Neuronal stem cell (in vitro differentiated cells): Measurements from ENCODE around the gene NEGR1.

Experiments
- DNase-seq: peaks from one replicate; pipeline ENCODE4 v3.0.0-alpha.2; 2013; ENCODE audit warnings: low spot score
- H2AFZ ChIP-seq: one replicate; pipeline ENCODE4 v1.6.1; 2013; ENCODE audit warnings: mild to moderate bottlenecking, low read length, inconsistent platforms
- H2AK5ac ChIP-seq: 2 replicates; pipeline ENCODE4 v1.6.1; 2013; ENCODE audit warnings: low read depth, mild to moderate bottlenecking, inconsistent platforms, low read length, moderate library complexity, mixed read lengths
- H2BK120ac ChIP-seq: 2 replicates; pipeline ENCODE4 v1.6.1; 2013; ENCODE audit warnings: low read depth, mild to moderate bottlenecking, inconsistent platforms, low read length, moderate library complexity, mixed read lengths
- H2BK12ac ChIP-seq: one replicate; pipeline ENCODE4 v1.6.1; 2013; ENCODE audit warnings: low read length, inconsistent platforms
- H2BK15ac ChIP-seq: 2 replicates; pipeline ENCODE4 v1.6.1; 2013; ENCODE audit warnings: mild to moderate bottlenecking, low read length, inconsistent platforms, mixed read lengths
- H2BK5ac ChIP-seq: one replicate; pipeline ENCODE4 v1.6.1; 2013; ENCODE audit warnings: inconsistent platforms, mild to moderate bottlenecking, low read length, moderate library complexity
- H3K14ac ChIP-seq: one replicate; pipeline ENCODE4 v1.6.1; 2013; ENCODE audit warnings: low read length, inconsistent platforms
- H3K18ac ChIP-seq: 2 replicates; pipeline ENCODE4 v1.6.1; 2013; ENCODE audit warnings: low read length, inconsistent platforms
- H3K23ac ChIP-seq: 2 replicates; pipeline ENCODE4 v1.6.1; 2013; ENCODE audit warnings: low read depth, mild to moderate bottlenecking, mixed read lengths, low read length, inconsistent platforms; ENCODE audit not compliant: poor library complexity
- H3K27ac ChIP-seq: replicated peaks from 3 replicates; pipeline ENCODE4 v1.5.1; 2013; ENCODE audit warnings: low read length, inconsistent platforms
- H3K27me3 ChIP-seq, 3 experiments: 2 replicates each; pipeline ENCODE4 v1.6.1; 2013; ENCODE audit warnings: low read length in 3 of 3, mild to moderate bottlenecking in 2 of 3, inconsistent platforms in 1 of 3, low read depth in 1 of 3, mixed read lengths in 1 of 3, moderate library complexity in 1 of 3; ENCODE audit not compliant: control insufficient read depth in 3 of 3, insufficient read depth in 3 of 3
- H3K36me3 ChIP-seq, 2 donors: replicated peaks in 1 of 2; 2 replicates each; pipeline ENCODE4 v1.6.1; 2013; ENCODE audit warnings: low read length in 2 of 2; ENCODE audit not compliant: control insufficient read depth in 2 of 2, insufficient read depth in 2 of 2
- H3K4ac ChIP-seq: 2 replicates; pipeline ENCODE4 v1.6.1; 2013; ENCODE audit warnings: inconsistent platforms, mild to moderate bottlenecking, low read length, moderate library complexity
- H3K4me1 ChIP-seq, 2 donors: 1 replicate in 1 of 2; 2 replicates in 1 of 2; pipeline ENCODE4 v1.6.1; 2013; ENCODE audit warnings: low read length in 2 of 2, low read depth in 1 of 2; ENCODE audit not compliant: control insufficient read depth in 2 of 2, insufficient read depth in 1 of 2
- H3K4me2 ChIP-seq: one replicate; pipeline ENCODE4 v1.6.1; 2013; ENCODE audit warnings: mild to moderate bottlenecking, low read length, inconsistent platforms; ENCODE audit not compliant: insufficient read depth, poor library complexity, severe bottlenecking
- H3K4me3 ChIP-seq, 2 donors: 2 replicates each; pipeline ENCODE4 v1.5.1; 2013; ENCODE audit warnings: low read length in 2 of 2, mild to moderate bottlenecking in 2 of 2, inconsistent platforms in 1 of 2, moderate library complexity in 1 of 2
- H3K79me1 ChIP-seq: one replicate; pipeline ENCODE4 v1.6.1; 2013; ENCODE audit warnings: low read depth, mild to moderate bottlenecking, inconsistent platforms, low read length, moderate library complexity
- H3K9ac ChIP-seq: one replicate; pipeline ENCODE4 v1.6.1; 2013; ENCODE audit warnings: mild to moderate bottlenecking, low read depth, low read length, inconsistent platforms; ENCODE audit not compliant: poor library complexity
- H3K9me3 ChIP-seq, 2 donors: replicated peaks in 1 of 2; 2 replicates each; pipeline versions ENCODE3 to v1.6.1; 2013; ENCODE audit warnings: low read length in 2 of 2, mild to moderate bottlenecking in 2 of 2, inconsistent platforms in 1 of 2, low read depth in 1 of 2, mixed read lengths in 1 of 2, moderate library complexity in 1 of 2; ENCODE audit not compliant: control insufficient read depth in 2 of 2, insufficient read depth in 1 of 2
- H4K8ac ChIP-seq: one replicate; pipeline ENCODE4 v1.6.1; 2013; ENCODE audit warnings: low read depth, mild to moderate bottlenecking, inconsistent platforms, low read length, moderate library complexity
- H4K91ac ChIP-seq: one replicate; pipeline ENCODE4 v1.6.1; 2013; ENCODE audit warnings: low read length, low read depth, mild to moderate bottlenecking, inconsistent platforms; ENCODE audit not compliant: poor library complexity
- WGBS, 2 donors: extraction: QIAGEN DNeasy Blood & Tissue Kit; methylation state at CpG; one replicate each; pipeline ENCODE4 v1.1.7; 2013; ENCODE audit warnings: missing lambda C conversion rate in 2 of 2, mixed read lengths in 1 of 2; ENCODE audit not compliant: insufficient read length in 2 of 2, insufficient replicate concordance in 1 of 2; ENCODE audit errors: extremely low coverage in 2 of 2; 5-methylcytosine and 5-hydroxymethylcytosine counted together

NEGR1 gene

GRCh38 chr1:72281637-72282270 lies 585 bp downstream of the NEGR1 start:
- no peak overlapping the region for H4K91ac ChIP-seq
- peak overlapping the region; percentile 96 for H3K9ac ChIP-seq
- H3K18ac ChIP-seq = peak overlapping the region; percentile 95
- no peak overlapping the region for H3K4ac ChIP-seq
- peak overlapping the region; percentile 98 for H3K4me2 ChIP-seq
- H4K8ac ChIP-seq = no peak overlapping the region
- peaks cover 0 to 1% (median 0%) of the 10 kb centered on the region in 3 experiments for H3K27me3 ChIP-seq
- H2BK5ac ChIP-seq = no peak overlapping the region
- H3K4me3 ChIP-seq = peak overlapping the region; percentile 84 to 94
- H2AFZ ChIP-seq = peak overlapping the region; percentile 91
- peaks cover 0 to 2% of the 10 kb centered on the region in 2 donors for H3K4me1 ChIP-seq
- no peak overlapping the region for H3K23ac ChIP-seq
- H2AK5ac ChIP-seq = no peak overlapping the region
- peak overlapping the region; percentile 67 for H2BK15ac ChIP-seq
- H3K27ac ChIP-seq = no peak overlapping the region
- WGBS, 2 donors = 100% methylated on average over 1 of the region's 10 CpGs
- H3K79me1 ChIP-seq = no peaks in the 10 kb centered on the region
- DNase-seq = peak; percentile 14
- H2BK120ac ChIP-seq = no peak overlapping the region
- H3K14ac ChIP-seq = no peak overlapping the region
- no peaks in the 10 kb centered on the region for H3K9me3 ChIP-seq
- H3K36me3 ChIP-seq = no peaks in the 10 kb centered on the region
- peak overlapping the region; percentile 97 for H2BK12ac ChIP-seq

- peaks cover 0 to 1% (median 0%) of the 10 kb centered on the region in 3 experiments for H3K27me3 ChIP-seq
- no peak for DNase-seq
- peaks cover 0 to 2% of the 10 kb centered on the region in 2 donors for H3K4me1 ChIP-seq
- no peak overlapping the region for H3K9ac ChIP-seq
- no peak overlapping the region for H3K4ac ChIP-seq
- H3K36me3 ChIP-seq = no peaks in the 10 kb centered on the region
- no peak overlapping the region for H3K14ac ChIP-seq
- peak overlapping the region; percentile 12 for H2AFZ ChIP-seq
- no peak overlapping the region for H2AK5ac ChIP-seq
- no CpG with 5 or more reads among the region's 2 CpGs for WGBS, 2 donors
- H3K23ac ChIP-seq = no peak overlapping the region
- H3K9me3 ChIP-seq = no peaks in the 10 kb centered on the region
- H2BK15ac ChIP-seq = no peak overlapping the region
- no peak overlapping the region for H2BK120ac ChIP-seq
- H2BK12ac ChIP-seq = no peak overlapping the region
- H3K4me2 ChIP-seq = no peak overlapping the region
- no peak overlapping the region for H4K91ac ChIP-seq
- no peak overlapping the region for H2BK5ac ChIP-seq
- H3K4me3 ChIP-seq = peak overlapping the region in 1 of 2 donors; percentile 18
- no peak overlapping the region for H3K27ac ChIP-seq
- no peaks in the 10 kb centered on the region for H3K79me1 ChIP-seq
- H4K8ac ChIP-seq = no peak overlapping the region
- H3K18ac ChIP-seq = no peak overlapping the region
Measured at GRCh38 chr1:72281144-72281543, 1.2 kb downstream of the NEGR1 start.

- Histone ChIP-seq H3K4ac (no peak overlapping the region), H4K8ac (no peak overlapping the region), H2BK5ac (no peak overlapping the region), H2BK12ac (no peak overlapping the region), H3K4me3 (no peak overlapping the region), H2BK120ac (no peak overlapping the region), H2AK5ac (no peak overlapping the region), H2AFZ (peak overlapping the region; percentile 12), H3K79me1 (no peaks in the 10 kb centered on the region), H4K91ac (no peak overlapping the region), H3K9me3 (no peaks in the 10 kb centered on the region), H3K36me3 (no peaks in the 10 kb centered on the region), H3K4me1 (peaks cover 0 to 2% of the 10 kb centered on the region in 2 donors), H3K23ac (no peak overlapping the region), H3K27me3 (peaks cover 0 to 1% (median 0%) of the 10 kb centered on the region in 3 experiments), H2BK15ac (no peak overlapping the region), H3K9ac (no peak overlapping the region), H3K18ac (no peak overlapping the region), H3K27ac (no peak overlapping the region), H3K14ac (no peak overlapping the region), H3K4me2 (no peak overlapping the region)
- DNase-seq = no peak
- no CpG with 5 or more reads among the region's 1 CpG for WGBS, 2 donors
Measured at GRCh38 chr1:72280711-72281110, 1.6 kb downstream of the NEGR1 start.

- no peak overlapping the region for H3K9ac ChIP-seq
- H4K8ac ChIP-seq = no peak overlapping the region
- H3K27ac ChIP-seq = no peak overlapping the region
- no peaks in the 10 kb centered on the region for H3K9me3 ChIP-seq
- peaks cover 0 to 1% (median 0%) of the 10 kb centered on the region in 3 experiments for H3K27me3 ChIP-seq
- no peak overlapping the region for H2BK15ac ChIP-seq
- H3K18ac ChIP-seq = no peak overlapping the region
- no peak overlapping the region for H4K91ac ChIP-seq
- H2AFZ ChIP-seq = no peak overlapping the region
- H3K14ac ChIP-seq = no peak overlapping the region
- no peak overlapping the region for H3K23ac ChIP-seq
- no peak overlapping the region for H2BK120ac ChIP-seq
- no peaks in the 10 kb centered on the region for H3K36me3 ChIP-seq
- H2BK5ac ChIP-seq = no peak overlapping the region
- H3K4me1 ChIP-seq = peaks cover 0 to 2% of the 10 kb centered on the region in 2 donors
- H2AK5ac ChIP-seq = no peak overlapping the region
- no peak overlapping the region for H3K4me3 ChIP-seq
- H3K79me1 ChIP-seq = no peaks in the 10 kb centered on the region
- no peak overlapping the region for H3K4me2 ChIP-seq
- H3K4ac ChIP-seq = no peak overlapping the region
- no peak for DNase-seq
- no peak overlapping the region for H2BK12ac ChIP-seq
Measured at GRCh38 chr1:72280131-72280530, 2.2 kb downstream of the NEGR1 start.
